IgD-negative memory B cell (primary cell): ENCODE results near the gene PAPOLB. TPM values are rescaled to one million over a fixed set of nuclear protein-coding genes. Genes with fewer than 3 reads are reported as not detected.

ENCODE experiments used
- H3K27ac Mint-ChIP-seq, 3 donors: one replicate each; pipeline ENCODE4 v1.8.0; 2020 to 2022; ENCODE audit warnings: mild to moderate bottlenecking in 3 of 3, mixed read lengths in 3 of 3, moderate library complexity in 1 of 3
- H3K27me3 Mint-ChIP-seq: one replicate; pipeline ENCODE4 v1.8.0; 2021; ENCODE audit warnings: mixed read lengths
- H3K36me3 Mint-ChIP-seq: one replicate; pipeline ENCODE4 v1.8.0; 2020; ENCODE audit warnings: mild to moderate bottlenecking, mixed read lengths
- H3K4me1 Mint-ChIP-seq, 3 donors: one replicate each; pipeline ENCODE4 v1.8.0; 2020 to 2022; ENCODE audit warnings: mixed read lengths in 3 of 3, mild to moderate bottlenecking in 1 of 3
- H3K4me3 Mint-ChIP-seq, 4 donors: one replicate each; pipeline ENCODE4 v1.8.0; 2020 to 2022; ENCODE audit warnings: mild to moderate bottlenecking in 4 of 4, mixed read lengths in 4 of 4, moderate library complexity in 3 of 4
- H3K9me3 Mint-ChIP-seq, 3 donors: one replicate each; pipeline ENCODE4 v1.8.0; 2020 to 2021; ENCODE audit warnings: mixed read lengths in 3 of 3, mild to moderate bottlenecking in 1 of 3
- polyA plus RNA-seq: library from polyadenylated mRNA; unstranded; fragments of 300-500 nt; fragmentation: Illumina TruSeq; gene quantifications from one replicate; pipeline ENCODE4 v1.2.3, GENCODE V29; 2021

Gene PAPOLB
- polyA plus RNA-seq, 1 donor from 2014 or later = not detected

- Mint-ChIP-seq H3K4me1 (no peaks in the 10 kb centered on the region), H3K4me3 (no peak overlapping the region), H3K27me3 (peaks cover 5% of the 10 kb centered on the region), H3K27ac (no peak overlapping the region), H3K9me3 (peaks cover 0 to 2% (median 0%) of the 10 kb centered on the region in 3 donors), H3K36me3 (no peaks in the 10 kb centered on the region)
Observed at GRCh38 chr7:4840079-4840501, 21.7 kb downstream of the PAPOLB start.

GRCh38 chr7:4838626-4839334 lies 23.1 kb downstream of the PAPOLB start:
- H3K36me3 Mint-ChIP-seq = no peaks in the 10 kb centered on the region
- no peaks in the 10 kb centered on the region for H3K4me1 Mint-ChIP-seq
- peaks cover 3% of the 10 kb centered on the region for H3K27me3 Mint-ChIP-seq
- no peak overlapping the region for H3K4me3 Mint-ChIP-seq
- H3K9me3 Mint-ChIP-seq = no peaks in the 10 kb centered on the region
- no peak overlapping the region for H3K27ac Mint-ChIP-seq

GRCh38 chr7:4837803-4838625 lies 23.8 kb downstream of the PAPOLB start:
- no peaks in the 10 kb centered on the region for H3K27me3 Mint-ChIP-seq
- H3K4me3 Mint-ChIP-seq = no peak overlapping the region
- no peaks in the 10 kb centered on the region for H3K36me3 Mint-ChIP-seq
- no peaks in the 10 kb centered on the region for H3K4me1 Mint-ChIP-seq
- no peak overlapping the region for H3K27ac Mint-ChIP-seq
- no peaks in the 10 kb centered on the region for H3K9me3 Mint-ChIP-seq

- Mint-ChIP-seq H3K27me3 (no peaks in the 10 kb centered on the region), H3K27ac (no peak overlapping the region), H3K9me3 (no peaks in the 10 kb centered on the region), H3K36me3 (no peaks in the 10 kb centered on the region), H3K4me1 (no peaks in the 10 kb centered on the region), H3K4me3 (no peak overlapping the region)
Observed at GRCh38 chr7:4837041-4837802, 24.6 kb downstream of the PAPOLB start.

GRCh38 chr7:4836206-4836661 lies 25.6 kb downstream of the PAPOLB start:
- no peak overlapping the region for H3K27ac Mint-ChIP-seq
- H3K4me3 Mint-ChIP-seq = no peak overlapping the region
- no peaks in the 10 kb centered on the region for H3K9me3 Mint-ChIP-seq
- no peaks in the 10 kb centered on the region for H3K36me3 Mint-ChIP-seq
- no peaks in the 10 kb centered on the region for H3K27me3 Mint-ChIP-seq
- H3K4me1 Mint-ChIP-seq = no peaks in the 10 kb centered on the region

GRCh38 chr7:4835398-4836205 lies 26.2 kb downstream of the PAPOLB start:
- Mint-ChIP-seq H3K27me3 (no peaks in the 10 kb centered on the region), H3K9me3 (no peaks in the 10 kb centered on the region), H3K36me3 (no peaks in the 10 kb centered on the region), H3K4me1 (peaks cover 0 to 2% (median 0%) of the 10 kb centered on the region in 3 donors), H3K27ac (no peak overlapping the region), H3K4me3 (no peak overlapping the region)

- peaks cover 0 to 2% (median 0%) of the 10 kb centered on the region in 3 donors for H3K4me1 Mint-ChIP-seq
Observed at GRCh38 chr7:4834601-4835397, 27.0 kb downstream of the PAPOLB start.

GRCh38 chr7:4833691-4834600 lies 27.9 kb downstream of the PAPOLB start:
- peaks cover 0 to 2% (median 0%) of the 10 kb centered on the region in 3 donors for H3K4me1 Mint-ChIP-seq
- H3K27ac Mint-ChIP-seq = no peak overlapping the region
- no peak overlapping the region for H3K4me3 Mint-ChIP-seq
- H3K27me3 Mint-ChIP-seq = peaks cover 5% of the 10 kb centered on the region
- no peaks in the 10 kb centered on the region for H3K9me3 Mint-ChIP-seq
- no peaks in the 10 kb centered on the region for H3K36me3 Mint-ChIP-seq

More at GRCh38 chr7:4834601-4835397, 27.0 kb downstream of the PAPOLB start:
- Mint-ChIP-seq H3K9me3 (no peaks in the 10 kb centered on the region), H3K36me3 (no peaks in the 10 kb centered on the region), H3K27ac (no peak overlapping the region), H3K27me3 (peaks cover 5% of the 10 kb centered on the region), H3K4me3 (no peak overlapping the region)

GRCh38 chr7:4833176-4833575 lies 28.7 kb downstream of the PAPOLB start:
- no peak overlapping the region for H3K4me3 Mint-ChIP-seq
- H3K9me3 Mint-ChIP-seq = no peaks in the 10 kb centered on the region
- H3K4me1 Mint-ChIP-seq = peaks cover 0 to 2% (median 0%) of the 10 kb centered on the region in 3 donors
- no peak overlapping the region for H3K27ac Mint-ChIP-seq
- H3K36me3 Mint-ChIP-seq = no peaks in the 10 kb centered on the region
- H3K27me3 Mint-ChIP-seq = peaks cover 5% of the 10 kb centered on the region

GRCh38 chr7:4832711-4833110 lies 29.1 kb downstream of the PAPOLB start:
- Mint-ChIP-seq H3K27ac (no peak overlapping the region), H3K4me3 (no peak overlapping the region), H3K9me3 (no peaks in the 10 kb centered on the region), H3K36me3 (no peaks in the 10 kb centered on the region), H3K27me3 (peaks cover 5% of the 10 kb centered on the region), H3K4me1 (peaks cover 0 to 2% (median 0%) of the 10 kb centered on the region in 3 donors)

- no peak overlapping the region for H3K4me3 Mint-ChIP-seq
- peaks cover 5% of the 10 kb centered on the region for H3K27me3 Mint-ChIP-seq
- no peaks in the 10 kb centered on the region for H3K36me3 Mint-ChIP-seq
- H3K27ac Mint-ChIP-seq = no peak overlapping the region
- H3K4me1 Mint-ChIP-seq = peaks cover 0 to 2% (median 0%) of the 10 kb centered on the region in 3 donors
- no peaks in the 10 kb centered on the region for H3K9me3 Mint-ChIP-seq
Observed at GRCh38 chr7:4831723-4832495, 29.9 kb downstream of the PAPOLB start.

- Mint-ChIP-seq H3K36me3 (no peaks in the 10 kb centered on the region), H3K4me1 (peaks cover 0 to 2% (median 0%) of the 10 kb centered on the region in 3 donors), H3K27me3 (peaks cover 5% of the 10 kb centered on the region), H3K9me3 (peaks cover 0 to 1% (median 0%) of the 10 kb centered on the region in 3 donors), H3K27ac (peak overlapping the region in 1 of 3 donors; percentile 35), H3K4me3 (no peak overlapping the region)
Observed at GRCh38 chr7:4830176-4830575, 31.7 kb downstream of the PAPOLB start.
